ENCODE data around the gene PCCA.

DNA sequence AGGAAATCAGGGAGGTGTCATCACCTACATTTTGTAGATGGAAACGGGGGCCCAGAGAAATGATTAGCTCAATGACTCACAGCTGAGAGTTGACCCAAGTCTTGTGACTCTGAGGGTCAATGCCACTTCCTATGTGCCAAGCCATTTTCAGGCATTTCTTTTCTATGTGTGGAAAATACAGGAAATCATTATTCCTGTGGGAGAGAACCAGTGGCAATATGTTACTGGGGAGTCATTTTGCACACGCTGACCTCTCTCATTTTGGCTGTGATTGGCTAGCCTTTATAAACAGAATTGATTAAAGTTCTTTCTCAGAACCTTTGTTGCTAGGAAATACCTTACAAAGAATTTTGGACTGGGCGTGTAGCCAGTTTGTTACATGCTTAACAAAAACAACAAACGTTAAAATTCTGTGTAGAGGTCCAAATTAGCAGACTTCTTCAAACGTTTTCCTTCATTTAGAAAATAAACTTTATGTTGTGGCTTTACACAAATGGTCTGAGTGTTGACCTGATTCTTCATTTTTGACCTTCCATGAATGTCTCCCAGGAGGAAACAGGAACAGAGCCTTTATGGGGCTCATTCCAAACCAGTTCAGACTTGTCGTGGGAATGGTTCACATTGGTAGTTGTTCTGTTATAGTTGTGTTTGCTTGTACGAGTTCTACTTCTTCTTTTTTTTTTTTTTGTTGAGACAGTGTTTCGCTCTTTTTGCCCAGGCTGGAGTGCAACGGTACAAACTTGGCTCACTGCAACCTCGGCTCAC, 11.4 kb downstream of the PCCA start:
- TF ChIP-seq ZNF274 (IDR thresholded peaks at IDR 0.05; ENCODE audit: low read depth, low read length) = no peak
- no peak for TF ChIP-seq YY1 (IDR thresholded peaks at IDR 0.05; ENCODE audit: insufficient read depth, insufficient read length)
- no peak for TF ChIP-seq SUZ12 (IDR thresholded peaks at IDR 0.05; ENCODE audit: extremely low read depth, insufficient read depth, insufficient read length)
